ENCODE results near the gene MBOAT1.

MBOAT1 gene

DNA sequence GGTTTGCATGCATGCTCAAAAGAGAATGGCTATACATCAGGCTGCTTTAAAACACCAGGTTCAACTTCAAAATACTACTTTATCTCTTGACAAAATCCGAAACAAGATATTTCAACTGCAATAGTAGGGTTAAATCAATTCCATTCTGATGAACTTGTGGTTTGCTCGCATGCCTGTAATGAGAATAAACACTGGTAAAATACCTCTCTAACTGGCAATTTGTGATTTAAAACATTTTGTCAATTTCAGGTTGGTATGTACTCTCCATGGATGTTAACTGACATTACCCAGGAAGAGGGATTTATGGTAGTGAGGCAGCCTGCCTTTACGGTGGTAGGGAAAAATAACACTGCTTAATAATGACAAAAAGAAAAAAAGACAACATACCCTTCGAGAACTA is 74.4 kb downstream of the MBOAT1 start:
- DNase-seq (ENCODE audit: low read depth), result no peak

DNA sequence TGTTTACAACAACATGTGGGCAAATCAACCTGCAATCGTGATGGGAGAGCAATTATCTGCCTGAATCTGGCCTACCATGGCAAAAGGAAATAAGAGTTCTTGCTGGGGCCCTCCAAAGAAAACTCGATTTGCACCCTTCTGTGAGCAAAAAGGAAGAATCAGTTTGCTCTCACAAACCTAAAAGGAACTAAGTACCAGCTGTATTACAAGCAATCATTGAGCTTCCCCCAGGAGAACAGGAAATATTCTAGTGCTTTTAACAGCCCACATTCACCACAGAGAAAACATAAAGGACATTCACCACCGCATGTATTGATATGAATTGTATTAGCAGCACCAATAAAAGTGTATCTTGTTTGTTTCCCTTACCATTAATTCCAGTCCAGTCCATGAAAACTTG is 75.0 kb downstream of the MBOAT1 start:
- no peak for DNase-seq (ENCODE audit: low read depth)

DNA sequence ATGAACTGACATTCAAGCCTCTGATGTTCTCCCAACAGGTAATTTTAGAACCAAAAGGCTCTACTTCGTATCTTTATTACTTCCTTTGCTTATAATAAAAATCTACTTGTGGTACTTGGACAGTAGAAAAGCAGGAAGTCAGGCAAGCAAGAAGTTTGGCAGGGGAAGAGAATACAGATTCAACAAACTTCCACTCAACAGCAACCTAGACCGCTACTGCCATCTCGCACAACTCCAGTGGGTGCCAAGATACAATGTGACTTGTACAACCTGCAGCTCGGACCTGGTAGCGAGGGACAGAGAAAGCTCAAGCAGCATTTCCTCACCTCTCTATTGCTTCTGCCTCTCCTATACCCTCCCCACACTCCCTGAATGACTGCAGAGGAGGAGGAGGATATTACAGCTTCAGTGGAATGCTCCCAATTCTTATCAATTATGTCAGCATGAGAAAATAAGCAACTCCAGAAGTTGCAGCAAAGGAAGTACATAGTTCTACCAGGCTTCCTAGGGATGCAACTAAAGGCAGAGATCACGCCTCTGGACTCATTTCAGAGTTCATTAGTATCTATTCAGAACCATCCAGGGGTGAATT is 76.5 kb downstream of the MBOAT1 start:
- DNase-seq (ENCODE audit: low read depth), result no peak

DNA sequence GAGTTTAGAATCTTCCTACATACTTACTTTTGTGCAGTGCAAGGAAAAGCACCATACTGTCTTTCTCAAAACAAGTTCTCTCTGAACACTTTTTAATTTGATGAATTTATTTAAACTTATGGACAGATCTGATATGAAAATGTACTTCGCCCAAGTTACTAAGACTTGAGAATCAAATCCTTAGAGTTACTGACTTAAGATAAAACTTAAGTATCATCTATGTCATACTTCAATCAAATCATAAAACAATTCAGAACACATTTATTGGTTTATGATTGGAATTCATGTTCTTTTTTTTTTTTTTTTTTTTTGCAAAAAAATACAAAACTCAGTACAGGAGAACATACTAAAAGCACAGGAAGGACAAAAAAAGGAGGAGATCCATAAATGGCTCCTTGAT is 77.7 kb downstream of the MBOAT1 start:
- no peak for DNase-seq (ENCODE audit: low read depth)

DNA sequence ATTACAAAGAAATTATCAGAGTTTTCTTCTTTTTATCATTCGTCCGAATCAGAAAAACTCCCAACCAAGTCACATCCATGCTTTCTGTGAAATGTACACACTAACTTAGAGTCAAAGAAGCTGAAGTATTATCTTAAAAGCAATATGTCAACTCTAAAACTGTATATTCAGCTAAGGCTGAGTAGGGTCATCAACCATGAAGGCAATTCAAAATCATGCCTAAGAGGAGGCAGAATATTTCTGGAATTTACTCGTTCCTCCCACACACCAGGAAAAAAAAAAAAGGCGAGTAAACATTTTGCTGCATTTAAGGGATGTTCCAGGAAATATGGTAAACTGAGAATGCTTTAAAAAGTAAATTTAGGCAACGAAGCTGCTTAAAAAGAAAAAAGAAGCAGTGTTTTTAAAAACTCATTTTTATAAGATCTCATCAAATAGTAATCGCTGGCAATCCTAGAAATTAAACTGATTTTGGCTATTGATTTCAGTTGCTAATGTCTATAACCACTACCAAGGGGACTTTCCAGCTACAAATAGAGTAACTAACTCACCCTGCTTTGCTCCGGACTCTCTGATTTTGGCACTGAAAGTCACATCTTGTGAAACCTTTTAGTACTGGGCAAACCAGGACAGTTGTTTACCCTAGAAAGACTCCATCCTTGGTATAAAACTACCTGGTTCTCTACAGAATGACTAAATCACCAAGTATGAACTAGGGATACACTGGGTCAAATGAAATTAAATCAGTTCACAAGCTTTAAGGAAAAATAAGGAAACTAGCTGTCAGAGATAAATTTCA is 82.8 kb downstream of the MBOAT1 start:
- DNase-seq (ENCODE audit: low read depth), result no peak

DNA sequence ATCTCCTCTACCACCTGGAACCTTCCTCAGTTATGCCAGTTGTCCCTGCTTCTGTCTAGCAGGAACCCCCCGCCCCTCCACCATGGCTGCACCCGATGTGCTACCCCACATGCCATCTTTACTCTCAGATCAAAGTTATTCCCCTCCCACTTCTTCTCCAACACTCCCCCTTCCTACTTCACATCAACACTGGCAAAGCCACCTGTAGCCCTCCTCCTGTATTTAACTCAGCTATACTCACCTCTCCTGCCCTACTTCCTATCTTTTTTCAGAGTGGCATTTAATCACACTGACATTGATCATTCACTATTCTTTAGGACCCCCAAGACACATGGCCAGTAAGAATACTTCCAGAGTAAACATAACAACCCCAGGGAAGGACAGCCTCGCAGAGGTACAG is 84.3 kb downstream of the MBOAT1 start:
- DNase-seq (ENCODE audit: low read depth), result no peak

DNA sequence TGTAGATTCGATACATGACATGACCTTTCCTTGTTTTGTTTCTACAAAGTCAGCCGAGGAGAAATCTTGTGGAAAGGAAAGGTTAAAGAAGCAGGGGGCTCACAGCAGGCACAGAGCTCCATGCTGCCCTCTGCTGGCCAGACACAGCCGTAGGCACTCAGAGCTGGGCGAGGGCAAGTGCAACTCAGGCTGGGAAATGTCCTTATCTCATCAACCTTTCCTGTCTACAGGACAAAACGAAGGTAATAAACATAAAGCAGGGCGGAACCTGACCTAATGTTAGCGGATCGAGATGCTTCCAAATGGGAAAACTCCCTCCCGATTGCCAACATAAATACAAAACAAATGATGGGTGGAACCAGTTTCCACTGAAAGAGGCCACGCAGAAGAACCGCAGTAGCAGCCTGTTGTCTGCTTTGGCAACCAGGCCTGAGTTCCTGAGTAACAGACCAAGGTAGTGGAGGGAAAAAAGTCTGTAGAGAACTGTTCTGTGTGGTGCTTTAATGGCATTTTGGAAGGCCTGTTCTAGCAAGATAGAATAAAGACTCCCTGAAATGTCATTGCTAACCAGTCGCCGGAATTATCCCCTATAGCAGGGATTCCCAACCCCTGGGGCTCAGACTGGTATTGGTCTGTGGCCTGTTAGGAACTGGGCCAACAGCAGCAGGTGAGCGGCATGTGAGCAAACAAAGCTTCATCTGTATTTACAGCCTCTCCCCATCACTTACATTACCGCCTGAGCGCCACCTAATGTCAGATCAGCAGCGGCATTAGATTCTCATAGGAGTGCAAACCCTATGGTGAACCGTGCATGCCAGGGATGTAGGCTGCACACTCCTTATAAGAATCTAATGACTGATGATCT is 85.2 kb downstream of the MBOAT1 start:
- peak; percentile 43 for DNase-seq (ENCODE audit: low read depth)

DNA sequence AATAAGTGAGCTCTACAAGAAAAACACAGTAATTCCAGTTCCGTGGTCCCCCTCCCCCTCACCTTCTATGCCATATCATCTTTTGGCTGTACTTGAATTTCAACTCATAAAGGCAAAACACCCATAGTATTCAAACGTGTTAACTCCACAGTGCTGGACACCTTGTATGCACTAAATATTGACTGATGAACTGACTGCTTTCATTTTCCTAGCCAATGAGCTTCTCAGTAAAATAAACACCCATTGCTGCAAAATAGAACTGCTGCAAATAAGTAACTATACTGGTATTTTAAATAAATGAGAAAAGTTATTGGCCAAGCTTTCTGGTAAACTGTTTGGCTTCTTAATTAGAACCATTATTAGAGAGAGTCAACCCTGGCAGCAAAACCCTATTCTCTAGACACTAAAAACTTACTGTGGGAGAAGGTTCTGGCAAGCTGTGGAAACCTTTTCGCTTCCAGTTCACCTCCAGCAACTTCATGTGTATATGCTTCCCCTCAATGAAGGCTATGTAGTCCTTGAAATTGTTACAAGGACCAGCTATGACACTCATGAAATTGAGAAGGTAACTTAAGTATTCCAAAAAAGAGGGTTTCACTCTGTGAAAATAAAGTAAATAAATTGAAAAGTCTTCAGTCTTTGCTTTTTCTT is 86.0 kb downstream of the MBOAT1 start:
- no peak for DNase-seq (ENCODE audit: low read depth)

DNA sequence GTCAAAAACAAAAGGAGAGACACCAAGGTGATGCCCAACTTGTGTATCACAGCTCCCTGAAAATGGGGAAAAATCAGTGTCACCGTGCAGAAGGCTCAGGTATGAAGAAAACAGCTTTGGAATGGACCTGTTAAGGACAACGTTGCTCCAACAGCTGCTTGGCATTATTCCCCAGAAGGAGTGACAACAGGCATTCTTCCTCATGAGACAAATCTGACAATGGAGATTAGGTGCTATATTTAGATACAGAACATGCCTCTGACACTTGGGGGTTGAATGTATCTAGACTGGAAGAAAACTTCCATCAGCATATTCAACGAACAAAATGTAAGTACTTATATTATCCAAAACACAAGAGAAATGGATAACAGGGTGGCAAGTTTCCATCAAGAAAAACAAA is 87.7 kb downstream of the MBOAT1 start:
- DNase-seq (ENCODE audit: low read depth), result no peak

DNA sequence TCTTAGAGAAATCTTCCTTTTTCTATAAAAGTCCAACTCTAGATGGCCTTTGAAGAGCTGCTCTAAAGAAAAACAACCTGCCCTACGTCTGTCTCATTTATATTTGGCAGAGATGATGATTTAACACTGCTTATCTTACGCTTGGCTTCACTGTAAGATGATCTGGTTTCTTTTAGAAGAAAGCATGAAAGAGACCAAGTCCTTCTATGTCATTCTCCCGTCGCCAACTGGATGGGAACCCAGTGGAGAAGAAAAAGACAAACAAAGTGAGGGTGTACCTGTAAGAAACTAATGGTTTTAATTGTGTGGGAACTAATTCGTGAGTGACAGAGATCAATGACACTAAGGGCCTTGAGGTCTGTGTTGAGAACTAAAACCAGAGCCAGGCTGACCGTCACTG is 92.8 kb downstream of the MBOAT1 start:
- no peak for DNase-seq (ENCODE audit: low read depth)

DNA sequence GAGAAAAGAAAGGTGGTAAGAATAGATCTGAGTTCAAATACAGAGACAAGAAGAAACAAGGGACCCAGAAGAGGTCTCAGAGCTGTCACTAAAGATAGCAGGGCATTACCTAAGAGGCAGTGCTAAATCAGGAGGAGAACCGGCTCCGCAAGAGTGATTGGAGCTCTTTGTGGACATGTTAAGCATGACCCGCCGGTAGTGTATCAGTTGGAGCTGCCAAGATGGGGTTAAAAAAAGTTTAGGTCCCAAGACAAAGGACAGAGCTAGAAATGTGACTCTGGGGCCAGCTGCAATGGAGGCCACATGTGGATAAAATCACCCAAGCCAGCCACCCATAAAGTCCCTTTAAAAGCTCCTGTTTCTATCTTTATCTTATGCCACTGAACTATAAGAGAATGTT is 93.4 kb downstream of the MBOAT1 start:
- DNase-seq (ENCODE audit: low read depth), result no peak

DNA sequence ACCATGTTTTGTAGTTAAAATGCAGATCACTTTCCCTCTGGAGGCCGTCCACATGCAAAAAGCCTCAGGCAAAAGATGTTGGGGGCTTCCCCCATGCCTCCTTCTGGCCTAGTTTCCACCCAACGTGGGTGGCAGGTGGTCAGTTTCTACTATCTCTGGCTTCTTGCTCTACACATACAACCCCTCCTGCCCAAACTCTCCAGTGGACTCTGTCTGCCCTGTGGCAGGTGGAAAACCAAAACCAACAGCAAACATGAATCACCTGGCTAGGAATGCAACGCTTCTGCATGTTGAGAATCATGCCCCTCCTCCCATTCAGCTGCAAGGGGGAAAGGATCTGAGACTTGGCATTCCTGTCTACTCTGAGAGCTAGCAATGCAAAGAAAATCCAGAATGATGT is 94.8 kb downstream of the MBOAT1 start:
- no peak for DNase-seq (ENCODE audit: low read depth)

DNA sequence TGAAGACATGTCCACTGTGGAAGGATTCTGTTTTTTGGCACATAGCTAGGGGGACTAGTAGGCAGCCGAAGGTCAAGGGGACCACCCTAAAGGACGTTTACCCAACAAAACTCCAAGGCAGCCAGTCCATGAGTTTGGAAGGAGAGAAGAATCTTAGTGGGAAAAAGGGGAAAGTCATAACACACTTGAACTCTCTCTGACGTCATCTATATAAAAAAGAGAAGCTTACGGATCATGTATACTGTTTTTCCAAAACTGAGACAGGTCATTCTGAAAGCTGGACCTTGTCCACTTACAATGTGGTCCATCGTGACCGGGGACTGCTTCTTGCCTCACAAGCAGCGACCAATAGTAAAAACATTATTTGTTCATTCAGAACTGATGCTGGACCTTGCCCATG is 95.5 kb downstream of the MBOAT1 start:
- DNase-seq (ENCODE audit: low read depth), result no peak

DNA sequence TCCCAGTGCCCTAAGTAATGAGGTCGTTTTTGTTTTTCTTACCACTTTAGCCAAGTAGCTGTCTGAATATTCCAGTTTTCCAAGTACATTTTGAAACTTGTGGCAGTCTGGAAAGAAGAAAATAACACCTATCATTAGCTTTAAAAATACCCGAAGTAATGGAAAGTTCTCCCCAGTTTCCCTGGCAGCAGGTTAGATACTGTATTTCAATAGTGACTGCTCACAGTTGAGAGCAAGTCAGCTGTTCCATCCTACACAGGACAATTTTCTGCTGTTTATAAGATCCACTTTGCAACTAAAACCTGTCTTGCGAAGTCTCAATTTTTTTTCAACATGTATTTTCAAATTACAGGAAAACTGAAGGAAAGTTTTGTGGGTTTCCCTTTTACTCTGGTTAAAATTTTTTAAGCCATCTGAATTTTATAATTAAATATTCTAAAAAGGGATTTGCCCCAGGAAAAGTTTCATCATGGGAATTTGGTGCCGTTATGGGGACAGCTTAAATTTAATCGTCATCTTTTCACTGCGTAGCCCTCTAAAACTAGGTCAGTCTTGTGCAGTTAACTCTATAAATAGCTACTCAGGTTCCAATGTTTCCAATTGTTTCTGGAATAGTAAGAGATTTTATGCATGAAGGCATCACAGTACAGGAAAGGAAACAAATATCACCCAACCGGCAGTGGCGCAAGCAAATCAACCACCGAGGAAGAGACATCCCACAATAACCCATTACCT is 96.9 kb downstream of the MBOAT1 start:
- DNase-seq (ENCODE audit: low read depth), result no peak

DNA sequence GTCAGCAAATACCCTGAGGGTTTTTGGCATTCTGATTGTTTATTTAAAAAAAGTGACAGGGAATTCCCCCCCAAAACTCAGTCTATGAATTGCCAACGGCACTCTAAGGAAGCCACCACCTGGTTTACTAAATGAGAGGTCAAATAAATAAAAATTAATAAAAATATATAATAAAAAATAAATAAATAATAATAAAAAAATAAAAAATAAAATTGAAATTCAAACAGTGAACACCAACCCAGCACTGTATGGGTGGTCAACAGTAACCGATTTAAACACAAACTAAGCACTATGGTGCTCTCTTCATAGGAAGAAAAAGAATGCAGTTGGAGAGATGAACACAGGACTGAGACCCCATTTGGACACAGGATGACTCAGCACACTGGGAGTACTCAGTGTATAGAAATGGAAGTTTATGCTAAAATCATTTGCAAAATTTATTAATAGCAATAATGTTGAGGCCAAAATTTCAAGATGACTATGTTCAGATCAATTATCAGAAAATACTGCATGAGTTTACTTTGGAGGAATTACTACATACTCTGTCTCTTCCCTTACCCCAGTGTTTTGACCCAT is 98.5 kb downstream of the MBOAT1 start:
- no peak for DNase-seq (ENCODE audit: low read depth)

DNA sequence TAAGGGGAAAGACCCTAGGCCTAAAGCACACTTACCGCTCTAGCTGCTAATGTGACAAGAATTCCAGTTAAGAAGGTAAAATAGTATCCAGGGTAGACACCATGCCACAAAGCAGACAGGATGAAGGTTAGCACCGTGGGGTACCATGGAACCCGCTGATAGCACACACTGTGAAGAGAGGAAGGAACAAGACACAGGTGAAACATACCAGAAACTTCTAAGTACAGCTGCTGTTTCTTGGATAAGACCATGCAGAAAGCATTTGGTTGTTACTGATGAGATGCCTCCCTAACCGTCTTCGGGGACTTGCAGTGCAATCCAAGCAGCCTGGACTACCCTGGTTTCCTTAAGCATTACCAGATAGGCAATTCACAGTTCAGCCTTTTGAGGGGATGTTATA is 99.4 kb downstream of the MBOAT1 start:
- no peak for DNase-seq (ENCODE audit: low read depth)

DNA sequence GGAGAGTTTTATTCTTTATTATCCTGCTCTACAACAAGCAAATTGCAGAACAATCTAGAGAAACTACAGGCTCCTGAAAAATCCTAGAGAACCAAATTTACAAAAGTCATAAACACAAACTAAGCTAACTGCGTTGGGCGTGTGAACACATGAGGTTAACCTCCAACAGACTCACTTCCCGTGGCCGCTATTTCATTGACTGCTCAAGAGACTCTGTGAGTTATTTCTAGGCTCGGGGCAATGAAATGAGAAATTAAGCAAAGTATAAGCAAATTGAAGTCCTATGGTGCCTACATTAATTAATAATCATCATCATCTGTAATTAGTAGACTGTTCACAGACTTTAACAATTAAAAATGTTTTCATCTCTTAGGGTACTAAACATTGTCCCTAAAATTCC is 100.0 kb downstream of the MBOAT1 start:
- no peak for DNase-seq (ENCODE audit: low read depth)

DNA sequence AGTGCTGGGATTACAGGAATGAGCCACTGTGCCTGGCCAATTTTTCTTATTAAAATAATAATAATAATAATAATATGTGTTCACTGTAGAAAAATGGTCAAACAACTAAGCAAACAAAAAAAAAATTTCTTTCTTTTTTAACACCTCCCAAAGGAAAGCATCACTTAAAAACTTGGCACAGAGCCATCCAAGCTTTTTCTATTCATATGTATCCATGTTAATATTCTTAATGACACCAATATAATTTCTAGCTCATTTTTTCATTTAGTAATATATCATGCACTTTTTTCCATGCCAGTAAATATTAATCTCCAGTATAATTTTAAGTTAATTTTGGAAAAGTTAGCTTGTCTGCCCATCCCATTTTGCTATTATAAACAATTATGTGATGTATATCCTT is 101.8 kb downstream of the MBOAT1 start:
- DNase-seq (ENCODE audit: low read depth), result no peak

DNA sequence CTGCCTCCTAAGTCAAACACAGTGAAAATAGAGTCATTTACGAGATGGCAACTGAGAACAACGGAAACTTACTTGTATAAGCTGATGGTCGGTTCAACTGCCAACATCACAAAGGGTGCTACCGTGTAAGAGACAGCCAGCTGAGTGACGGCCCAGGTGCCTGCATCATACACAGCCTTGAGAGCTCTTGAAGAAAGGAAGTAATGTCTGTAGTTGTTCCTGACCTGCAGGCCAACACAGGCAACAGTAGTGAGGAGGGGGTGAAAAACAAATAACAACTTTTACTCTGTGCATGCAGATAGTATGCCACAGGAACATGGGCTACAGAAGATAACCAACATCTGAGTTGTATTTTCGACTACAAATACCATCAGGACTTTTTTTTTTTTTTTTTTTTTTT is 102.7 kb downstream of the MBOAT1 start:
- no peak for DNase-seq (ENCODE audit: low read depth)

DNA sequence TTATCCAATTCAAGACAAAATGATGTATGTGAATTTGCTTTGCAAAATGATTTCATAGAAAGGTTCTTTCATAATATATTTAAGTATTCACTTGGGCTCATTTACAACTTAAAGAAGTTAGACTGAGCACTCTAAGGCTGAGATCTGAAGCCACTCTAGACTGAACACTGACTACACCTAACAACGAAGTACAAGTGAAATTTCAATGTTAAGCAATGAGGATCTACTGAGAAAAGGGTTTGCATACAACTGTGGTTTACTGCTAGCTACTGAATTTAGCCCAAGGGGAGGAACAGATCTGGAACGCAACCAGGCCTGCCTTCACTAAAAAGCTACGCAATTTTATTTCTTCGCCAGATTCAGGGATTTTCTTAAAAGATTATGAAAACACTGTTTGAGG is 106.4 kb downstream of the MBOAT1 start:
- no peak for DNase-seq (ENCODE audit: low read depth)

DNA sequence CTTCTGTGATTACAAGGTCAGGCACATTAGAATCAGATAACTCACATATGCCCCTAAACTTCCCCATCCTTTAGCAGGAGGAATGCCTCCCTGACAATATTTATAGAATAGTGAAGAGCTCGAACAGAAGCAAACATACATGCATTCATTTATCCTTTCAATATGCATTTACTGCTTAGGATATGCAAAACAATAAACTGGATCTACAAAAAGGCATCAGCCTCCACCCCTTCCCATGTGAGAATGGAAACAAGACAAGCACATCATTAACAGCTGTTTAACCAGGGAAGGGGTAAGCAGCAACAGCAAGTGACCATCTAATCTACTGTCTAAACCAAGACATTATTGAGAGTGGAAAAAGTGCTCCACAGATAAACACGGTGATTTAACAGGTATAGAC is 107.6 kb downstream of the MBOAT1 start:
- no peak for DNase-seq (ENCODE audit: low read depth)

Measured in stimulated activated CD8-positive, alpha-beta memory T cell treated with anti-CD3 and anti-CD28 coated beads, Interleukin-15, amount 100 ng/mL, for 24 hours (primary cell).